NCI-H1694 (cell line): ENCODE measurements around the gene CYP11A1.

ENCODE experiments used
- DNase-seq: peaks from one replicate; lab custom pipeline; 2025; lab: John Stamatoyannopoulos, UW

Gene CYP11A1

GRCh38 chr15:74300057-74300795 is 67.2 kb downstream of the CYP11A1 start:
- DNase-seq: no peak

GRCh38 chr15:74297887-74298286 is 69.6 kb downstream of the CYP11A1 start:
- DNase-seq: no peak

GRCh38 chr15:74295800-74296199 is 71.6 kb downstream of the CYP11A1 start:
- DNase-seq: no peak

- DNase-seq: peak; percentile 84
Observed at GRCh38 chr15:74294010-74294409, 73.4 kb downstream of the CYP11A1 start.

- no peak for DNase-seq
Observed at GRCh38 chr15:74293021-74293810, 74.2 kb downstream of the CYP11A1 start.

GRCh38 chr15:74291101-74292071 is 76.1 kb downstream of the CYP11A1 start:
- peak; percentile 31 for DNase-seq

- DNase-seq: no peak
Observed at GRCh38 chr15:74290645-74291044, 76.8 kb downstream of the CYP11A1 start.

GRCh38 chr15:74289671-74290070 is 77.8 kb downstream of the CYP11A1 start:
- no peak for DNase-seq
